Right lobe of liver (tissue), 4 donors: ENCODE results near the gene PLAC1.

ENCODE experiments used
- POLR2A ChIP-seq: fragments of 450-650 bp; IDR thresholded peaks from one replicate; pipeline ENCODE4 v1.6.1; 2017; ENCODE audit warnings: antibody characterized with exemption, mild to moderate bottlenecking
- TF ChIP-seq, protein P1 (sequence below), 4 donors: fragments of 200-600 bp in 3 of 4; fragments of 450-650 bp in 1 of 4; IDR thresholded peaks; one replicate each; pipeline versions ENCODE4 v1.5.1 to v1.8.0; 2016 to 2022; ENCODE audit warnings: antibody characterized with exemption in 4 of 4, mild to moderate bottlenecking in 2 of 4
- donor health status: DM: no; HTN: no; CAD: no.
- donor health status: DM: no; HTN: no; CAD: no.
- donor health status: DM: no; HTN: yes; CAD: no.

DNA sequence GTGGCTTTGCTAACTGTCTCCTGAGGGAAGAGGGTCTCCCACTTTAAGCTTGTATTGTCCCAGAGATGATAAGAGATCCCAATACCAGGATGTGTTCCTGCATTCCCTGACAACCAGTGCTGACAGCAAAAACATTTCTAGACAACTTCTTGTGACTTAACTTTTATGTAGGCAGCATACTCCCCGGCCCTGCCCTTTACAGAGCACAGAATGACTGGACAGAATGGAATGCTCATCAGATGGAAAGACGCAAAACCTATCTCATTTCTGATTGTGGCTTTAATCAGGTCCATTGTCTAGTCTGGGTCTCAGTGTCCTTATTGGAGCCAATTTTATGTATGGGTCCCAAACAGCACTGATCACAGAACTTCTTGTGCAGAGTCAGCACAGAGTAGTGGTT is 18.2 kb upstream of the PLAC1 start:
- TF ChIP-seq, protein P1, sequence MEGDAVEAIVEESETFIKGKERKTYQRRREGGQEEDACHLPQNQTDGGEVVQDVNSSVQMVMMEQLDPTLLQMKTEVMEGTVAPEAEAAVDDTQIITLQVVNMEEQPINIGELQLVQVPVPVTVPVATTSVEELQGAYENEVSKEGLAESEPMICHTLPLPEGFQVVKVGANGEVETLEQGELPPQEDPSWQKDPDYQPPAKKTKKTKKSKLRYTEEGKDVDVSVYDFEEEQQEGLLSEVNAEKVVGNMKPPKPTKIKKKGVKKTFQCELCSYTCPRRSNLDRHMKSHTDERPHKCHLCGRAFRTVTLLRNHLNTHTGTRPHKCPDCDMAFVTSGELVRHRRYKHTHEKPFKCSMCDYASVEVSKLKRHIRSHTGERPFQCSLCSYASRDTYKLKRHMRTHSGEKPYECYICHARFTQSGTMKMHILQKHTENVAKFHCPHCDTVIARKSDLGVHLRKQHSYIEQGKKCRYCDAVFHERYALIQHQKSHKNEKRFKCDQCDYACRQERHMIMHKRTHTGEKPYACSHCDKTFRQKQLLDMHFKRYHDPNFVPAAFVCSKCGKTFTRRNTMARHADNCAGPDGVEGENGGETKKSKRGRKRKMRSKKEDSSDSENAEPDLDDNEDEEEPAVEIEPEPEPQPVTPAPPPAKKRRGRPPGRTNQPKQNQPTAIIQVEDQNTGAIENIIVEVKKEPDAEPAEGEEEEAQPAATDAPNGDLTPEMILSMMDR (IDR thresholded peaks at IDR 0.05): no peak
- TF ChIP-seq POLR2A: no peak
